Neural progenitor cell (in vitro differentiated cells): Measurements from ENCODE around the gene WLS. TPM values are rescaled to one million over a fixed set of nuclear protein-coding genes. Genes with fewer than 3 reads are reported as not detected.

Source experiments
- DNase-seq: peaks from one replicate; pipeline ENCODE4 v3.0.0-alpha.2; 2016; ENCODE audit warnings: low spot score
- H2AFZ ChIP-seq: fragments of 200-600 bp; sonication (generic); replicated peaks from 2 replicates; pipeline ENCODE4 v1.6.1; 2016; ENCODE audit warnings: antibody characterized with exemption
- H3F3A ChIP-seq: fragments of 200-600 bp; sonication (generic); 2 replicates; pipeline ENCODE4 v1.6.1; 2016; ENCODE audit warnings: antibody characterized with exemption, low read depth
- H3K27ac ChIP-seq: fragments of 200-600 bp; sonication (generic); 2 replicates; pipeline ENCODE4 v1.5.1; 2016; ENCODE audit warnings: mild to moderate bottlenecking
- H3K27me3 ChIP-seq: fragments of 200-600 bp; sonication (generic); 2 replicates; pipeline ENCODE4 v1.6.1; 2016; ENCODE audit warnings: mild to moderate bottlenecking, moderate library complexity
- H3K36me3 ChIP-seq: fragments of 200-600 bp; sonication (generic); 2 replicates; pipeline ENCODE4 v1.5.1; 2016
- H3K4me1 ChIP-seq: fragments of 200-600 bp; sonication (generic); 2 replicates; pipeline ENCODE4 v1.6.1; 2016; ENCODE audit warnings: mixed run types
- H3K4me2 ChIP-seq: fragments of 200-600 bp; sonication (generic); 2 replicates; pipeline ENCODE4 v1.6.1; 2016
- H3K4me3 ChIP-seq: fragments of 200-600 bp; sonication (generic); 2 replicates; pipeline ENCODE4 v1.5.1; 2016
- H3K79me2 ChIP-seq: fragments of 200-600 bp; sonication (generic); 2 replicates; pipeline ENCODE4 v1.6.1; 2016; ENCODE audit warnings: low read depth
- H3K9ac ChIP-seq: fragments of 200-600 bp; sonication (generic); 2 replicates; pipeline ENCODE4 v1.6.1; 2016
- H3K9me3 ChIP-seq: fragments of 200-600 bp; sonication (generic); 2 replicates; pipeline ENCODE4 v1.5.1; 2016; ENCODE audit warnings: low read depth
- H4K20me1 ChIP-seq: fragments of 200-600 bp; sonication (generic); 2 replicates; pipeline ENCODE4 v1.6.1; 2016; ENCODE audit warnings: low read depth
- H3K27ac Mint-ChIP-seq: 3 replicates; pipeline ENCODE4 v1.8.0; 2021; ENCODE audit warnings: mixed read lengths
- H3K27me3 Mint-ChIP-seq: 2 replicates; pipeline ENCODE4 v1.8.0; 2022; ENCODE audit warnings: low read depth, mild to moderate bottlenecking, inconsistent platforms, moderate library complexity, mixed read lengths; ENCODE audit not compliant: insufficient read depth
- H3K36me3 Mint-ChIP-seq: 3 replicates; pipeline ENCODE4 v1.8.0; 2021; ENCODE audit warnings: mixed read lengths
- H3K4me1 Mint-ChIP-seq: 3 replicates; pipeline ENCODE4 v1.8.0; 2021; ENCODE audit warnings: mixed read lengths
- H3K4me3 Mint-ChIP-seq: 3 replicates; pipeline ENCODE4 v1.8.0; 2021; ENCODE audit warnings: mild to moderate bottlenecking, moderate library complexity, mixed read lengths
- H3K9me3 Mint-ChIP-seq: 3 replicates; pipeline ENCODE4 v1.8.0; 2020; ENCODE audit warnings: mixed read lengths
- CTCF ChIP-seq: fragments of 200-600 bp; sonication (generic); IDR thresholded peaks from 2 replicates; pipeline ENCODE4 v1.5.1; 2017; ENCODE audit warnings: antibody characterized with exemption, mild to moderate bottlenecking
- EZH2 ChIP-seq: fragments of 200-600 bp; sonication (generic); IDR thresholded peaks from 2 replicates; pipeline ENCODE4 v1.6.1; 2017; ENCODE audit warnings: antibody characterized with exemption, mild to moderate bottlenecking, moderate library complexity
- EZH2phosphoT487 ChIP-seq: fragments of 200-600 bp; sonication (generic); IDR thresholded peaks from 2 replicates; pipeline ENCODE4 v1.6.1; 2017; ENCODE audit warnings: antibody characterized with exemption
- total RNA-seq: library from RNA; depleted of rRNA; stranded (reverse); fragments of >200 nt; gene quantifications from 2 replicates; pipeline ENCODE4 v1.2.3, GENCODE V29; 2015; ENCODE audit warnings: low replicate concordance

WLS gene
- total RNA-seq, 1 donor from 2014 or later, result 259 TPM

GRCh38 chr1:68223687-68224086, 8.6 kb downstream of the WLS start:
- no peak overlapping the region for H3K4me3 Mint-ChIP-seq
- no peak overlapping the region for H3K27ac ChIP-seq
- H3K27me3 Mint-ChIP-seq, result no peaks in the 10 kb centered on the region
- H3K4me2 ChIP-seq, result no peak overlapping the region
- H3K4me3 ChIP-seq, result no peak overlapping the region
- H3K4me1 ChIP-seq, result peaks cover 94% of the 10 kb centered on the region
- H3K9me3 ChIP-seq, result no peaks in the 10 kb centered on the region
- peaks cover 8% of the 10 kb centered on the region for H3F3A ChIP-seq
- H3K27ac Mint-ChIP-seq, result no peak overlapping the region
- no peak overlapping the region for H3K9ac ChIP-seq
- H3K36me3 Mint-ChIP-seq, result peaks cover 38% of the 10 kb centered on the region
- no peak overlapping the region for H2AFZ ChIP-seq
- H3K79me2 ChIP-seq, result peaks cover 100% of the 10 kb centered on the region
- peaks cover 14% of the 10 kb centered on the region for H3K27me3 ChIP-seq
- H4K20me1 ChIP-seq, result peaks cover 68% of the 10 kb centered on the region
- DNase-seq, result no peak
- TF ChIP-seq CTCF, result no peak
- no peak for TF ChIP-seq EZH2phosphoT487
- no peaks in the 10 kb centered on the region for H3K36me3 ChIP-seq
- H3K9me3 Mint-ChIP-seq, result no peaks in the 10 kb centered on the region
- H3K4me1 Mint-ChIP-seq, result peaks cover 81% of the 10 kb centered on the region

GRCh38 chr1:68221980-68222373, 10.3 kb downstream of the WLS start:
- H3K27ac Mint-ChIP-seq, result no peak overlapping the region
- H3K36me3 Mint-ChIP-seq, result peaks cover 34% of the 10 kb centered on the region
- Histone ChIP-seq H3K79me2 (peaks cover 91% of the 10 kb centered on the region), H3K9ac (no peak overlapping the region), H3K27ac (no peak overlapping the region), H2AFZ (no peak overlapping the region), H3K9me3 (no peaks in the 10 kb centered on the region), H3F3A (peaks cover 23% of the 10 kb centered on the region), H3K4me1 (peaks cover 92% of the 10 kb centered on the region), H4K20me1 (peaks cover 51% of the 10 kb centered on the region), H3K4me3 (no peak overlapping the region), H3K4me2 (peak overlapping the region; percentile 30), H3K27me3 (no peaks in the 10 kb centered on the region), H3K36me3 (no peaks in the 10 kb centered on the region)
- DNase-seq, result no peak
- TF ChIP-seq EZH2phosphoT487 (no peak), CTCF (no peak), EZH2 (no peak)
- H3K27me3 Mint-ChIP-seq, result no peaks in the 10 kb centered on the region
- H3K9me3 Mint-ChIP-seq, result no peaks in the 10 kb centered on the region
- no peak overlapping the region for H3K4me3 Mint-ChIP-seq
- peaks cover 76% of the 10 kb centered on the region for H3K4me1 Mint-ChIP-seq

GRCh38 chr1:68221001-68221979, 11.0 kb downstream of the WLS start:
- no peak for DNase-seq
- Histone ChIP-seq H2AFZ (no peak overlapping the region), H3K27me3 (no peaks in the 10 kb centered on the region), H3K79me2 (peaks cover 90% of the 10 kb centered on the region), H3K9me3 (no peaks in the 10 kb centered on the region), H3K27ac (no peak overlapping the region), H3K4me1 (peaks cover 93% of the 10 kb centered on the region), H3K9ac (no peak overlapping the region), H3F3A (peaks cover 30% of the 10 kb centered on the region), H4K20me1 (peaks cover 44% of the 10 kb centered on the region), H3K4me2 (peak overlapping the region; percentile 32), H3K4me3 (no peak overlapping the region), H3K36me3 (no peaks in the 10 kb centered on the region)
- no peak overlapping the region for H3K27ac Mint-ChIP-seq
- TF ChIP-seq EZH2, result no peak
- TF ChIP-seq EZH2phosphoT487, result no peak
- TF ChIP-seq CTCF, result no peak
- H3K4me1 Mint-ChIP-seq, result peaks cover 71% of the 10 kb centered on the region
- H3K36me3 Mint-ChIP-seq, result peaks cover 28% of the 10 kb centered on the region
- no peaks in the 10 kb centered on the region for H3K27me3 Mint-ChIP-seq
- H3K4me3 Mint-ChIP-seq, result no peak overlapping the region
- no peaks in the 10 kb centered on the region for H3K9me3 Mint-ChIP-seq
